ES-I3 (cell line): ENCODE results near the gene ZAP70.

Experiments
- H3K36me3 ChIP-seq: 2 replicates; pipeline ENCODE4 v1.6.1; 2013; ENCODE audit warnings: mild to moderate bottlenecking, low read length, control low read depth, moderate library complexity; ENCODE audit not compliant: insufficient read depth
- H3K4me1 ChIP-seq: 2 replicates; pipeline ENCODE4 v1.6.1; 2013; ENCODE audit warnings: mild to moderate bottlenecking, control low read depth, low read length; ENCODE audit not compliant: insufficient read depth
- H3K9ac ChIP-seq: 2 replicates; pipeline ENCODE4 v1.6.1; 2013; ENCODE audit warnings: low read depth, mild to moderate bottlenecking, low read length, moderate library complexity
- H3K9me3 ChIP-seq: 2 replicates; pipeline ENCODE4 v1.6.1; 2013; ENCODE audit warnings: mild to moderate bottlenecking, low read length, moderate library complexity; ENCODE audit not compliant: control insufficient read depth, insufficient read depth

The ZAP70 gene

GRCh38 chr2:97717613-97717995 is 4.2 kb downstream of the ZAP70 start:
- Histone ChIP-seq H3K9ac (no peak overlapping the region), H3K9me3 (no peaks in the 10 kb centered on the region), H3K4me1 (peaks cover 3% of the 10 kb centered on the region), H3K36me3 (no peaks in the 10 kb centered on the region)

GRCh38 chr2:97718051-97718882 is 4.9 kb downstream of the ZAP70 start:
- Histone ChIP-seq H3K4me1 (peaks cover 3% of the 10 kb centered on the region), H3K36me3 (no peaks in the 10 kb centered on the region), H3K9me3 (no peaks in the 10 kb centered on the region), H3K9ac (no peak overlapping the region)

GRCh38 chr2:97718942-97719341 is 5.6 kb downstream of the ZAP70 start:
- Histone ChIP-seq H3K36me3 (no peaks in the 10 kb centered on the region), H3K9ac (no peak overlapping the region), H3K9me3 (no peaks in the 10 kb centered on the region), H3K4me1 (peaks cover 3% of the 10 kb centered on the region)

GRCh38 chr2:97719362-97720155 is 6.2 kb downstream of the ZAP70 start:
- peaks cover 3% of the 10 kb centered on the region for H3K4me1 ChIP-seq
- H3K9me3 ChIP-seq, result no peaks in the 10 kb centered on the region
- H3K9ac ChIP-seq, result no peak overlapping the region

GRCh38 chr2:97720746-97721145 is 7.4 kb downstream of the ZAP70 start:
- no peaks in the 10 kb centered on the region for H3K36me3 ChIP-seq
- no peaks in the 10 kb centered on the region for H3K9me3 ChIP-seq
- H3K4me1 ChIP-seq, result peaks cover 3% of the 10 kb centered on the region
- H3K9ac ChIP-seq, result no peak overlapping the region

More at GRCh38 chr2:97719362-97720155, 6.2 kb downstream of the ZAP70 start:
- no peaks in the 10 kb centered on the region for H3K36me3 ChIP-seq

GRCh38 chr2:97722227-97722626 is 8.9 kb downstream of the ZAP70 start:
- H3K36me3 ChIP-seq, result no peaks in the 10 kb centered on the region

GRCh38 chr2:97723156-97724072 is 10.0 kb downstream of the ZAP70 start:
- Histone ChIP-seq H3K9me3 (no peaks in the 10 kb centered on the region), H3K9ac (no peak overlapping the region), H3K4me1 (peaks cover 3% of the 10 kb centered on the region), H3K36me3 (no peaks in the 10 kb centered on the region)

More at GRCh38 chr2:97722227-97722626, 8.9 kb downstream of the ZAP70 start:
- H3K9ac ChIP-seq, result no peak overlapping the region
- H3K4me1 ChIP-seq, result peaks cover 3% of the 10 kb centered on the region
- H3K9me3 ChIP-seq, result no peaks in the 10 kb centered on the region

GRCh38 chr2:97724073-97724410 is 10.7 kb downstream of the ZAP70 start:
- Histone ChIP-seq H3K36me3 (no peaks in the 10 kb centered on the region), H3K4me1 (peaks cover 3% of the 10 kb centered on the region), H3K9ac (no peak overlapping the region), H3K9me3 (no peaks in the 10 kb centered on the region)

GRCh38 chr2:97724501-97724900 is 11.1 kb downstream of the ZAP70 start:
- no peaks in the 10 kb centered on the region for H3K36me3 ChIP-seq
- H3K9me3 ChIP-seq, result no peaks in the 10 kb centered on the region; the same call in 1 of the 2 replicates
- no peak overlapping the region for H3K9ac ChIP-seq
- H3K4me1 ChIP-seq, result peaks cover 3% of the 10 kb centered on the region

- Histone ChIP-seq H3K36me3 (no peaks in the 10 kb centered on the region), H3K9me3 (no peaks in the 10 kb centered on the region; the same call in 1 of the 2 replicates), H3K4me1 (peaks cover 3% of the 10 kb centered on the region), H3K9ac (no peak overlapping the region)
Observed at GRCh38 chr2:97724946-97725688, 11.7 kb downstream of the ZAP70 start.

GRCh38 chr2:97726261-97727064 is 13.1 kb downstream of the ZAP70 start:
- Histone ChIP-seq H3K4me1 (no peaks in the 10 kb centered on the region), H3K36me3 (no peaks in the 10 kb centered on the region)

GRCh38 chr2:97727296-97727695 is 13.9 kb downstream of the ZAP70 start:
- H3K9me3 ChIP-seq, result no peaks in the 10 kb centered on the region; the same call in 1 of the 2 replicates
- no peaks in the 10 kb centered on the region for H3K4me1 ChIP-seq
- H3K9ac ChIP-seq, result no peak overlapping the region
- no peaks in the 10 kb centered on the region for H3K36me3 ChIP-seq

More at GRCh38 chr2:97726261-97727064, 13.1 kb downstream of the ZAP70 start:
- no peaks in the 10 kb centered on the region; the same call in 1 of the 2 replicates for H3K9me3 ChIP-seq
- H3K9ac ChIP-seq, result no peak overlapping the region
